NCI-H82 (cell line): ENCODE data around the gene TPI1.
A peak's percentile ranks its signal among the peaks of the same experiment; 100 is the strongest.
"Not testable (repeated sequence)": the region's sequence is repeated elsewhere in the genome, so short reads cannot be mapped to it uniquely, and the experiment has no call there.

Experiments used
- DNase-seq: peaks from one replicate; lab custom pipeline; 2025; lab: John Stamatoyannopoulos, UW

The TPI1 gene

DNA sequence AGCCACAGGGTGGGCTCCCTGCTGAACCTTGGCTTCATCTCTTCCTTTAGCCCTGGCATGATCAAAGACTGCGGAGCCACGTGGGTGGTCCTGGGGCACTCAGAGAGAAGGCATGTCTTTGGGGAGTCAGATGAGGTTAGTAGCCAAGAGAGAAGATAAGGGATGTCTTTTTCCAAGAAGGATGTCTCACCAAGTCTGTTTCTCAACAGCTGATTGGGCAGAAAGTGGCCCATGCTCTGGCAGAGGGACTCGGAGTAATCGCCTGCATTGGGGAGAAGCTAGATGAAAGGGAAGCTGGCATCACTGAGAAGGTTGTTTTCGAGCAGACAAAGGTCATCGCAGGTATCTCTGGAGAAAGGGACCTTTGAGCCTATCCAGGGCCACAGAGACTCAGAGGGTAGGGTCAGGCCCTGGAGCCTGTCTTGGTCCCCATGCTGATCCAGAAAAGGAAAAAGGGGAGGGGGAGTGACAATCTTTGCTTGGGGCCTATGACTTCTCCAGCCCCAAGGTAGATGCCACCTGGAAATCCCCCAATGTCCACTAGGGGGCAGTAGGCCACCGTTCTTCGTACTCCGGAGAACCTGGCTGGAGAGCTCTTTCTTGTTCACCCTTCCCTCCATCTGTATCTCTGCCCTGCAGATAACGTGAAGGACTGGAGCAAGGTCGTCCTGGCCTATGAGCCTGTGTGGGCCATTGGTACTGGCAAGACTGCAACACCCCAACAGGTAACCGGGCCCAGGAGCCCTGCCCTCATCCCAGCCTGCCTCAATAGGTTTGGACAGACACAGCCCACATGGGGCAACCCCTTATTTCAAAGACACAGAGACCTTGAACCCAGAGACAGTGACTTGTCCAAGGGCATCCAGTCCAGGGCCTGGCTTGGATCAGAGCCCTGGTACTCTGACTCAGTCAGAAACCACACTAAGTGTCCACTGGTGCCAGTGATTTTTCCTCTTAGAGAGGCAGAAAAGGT lies 2.0 kb downstream of the TPI1 start:
- peak; percentile 92 for DNase-seq

- DNase-seq, result not testable (repeated sequence)
These were observed 3.0 kb downstream of the TPI1 start for GRCh38 chr12:6870304-6870703.

DNA sequence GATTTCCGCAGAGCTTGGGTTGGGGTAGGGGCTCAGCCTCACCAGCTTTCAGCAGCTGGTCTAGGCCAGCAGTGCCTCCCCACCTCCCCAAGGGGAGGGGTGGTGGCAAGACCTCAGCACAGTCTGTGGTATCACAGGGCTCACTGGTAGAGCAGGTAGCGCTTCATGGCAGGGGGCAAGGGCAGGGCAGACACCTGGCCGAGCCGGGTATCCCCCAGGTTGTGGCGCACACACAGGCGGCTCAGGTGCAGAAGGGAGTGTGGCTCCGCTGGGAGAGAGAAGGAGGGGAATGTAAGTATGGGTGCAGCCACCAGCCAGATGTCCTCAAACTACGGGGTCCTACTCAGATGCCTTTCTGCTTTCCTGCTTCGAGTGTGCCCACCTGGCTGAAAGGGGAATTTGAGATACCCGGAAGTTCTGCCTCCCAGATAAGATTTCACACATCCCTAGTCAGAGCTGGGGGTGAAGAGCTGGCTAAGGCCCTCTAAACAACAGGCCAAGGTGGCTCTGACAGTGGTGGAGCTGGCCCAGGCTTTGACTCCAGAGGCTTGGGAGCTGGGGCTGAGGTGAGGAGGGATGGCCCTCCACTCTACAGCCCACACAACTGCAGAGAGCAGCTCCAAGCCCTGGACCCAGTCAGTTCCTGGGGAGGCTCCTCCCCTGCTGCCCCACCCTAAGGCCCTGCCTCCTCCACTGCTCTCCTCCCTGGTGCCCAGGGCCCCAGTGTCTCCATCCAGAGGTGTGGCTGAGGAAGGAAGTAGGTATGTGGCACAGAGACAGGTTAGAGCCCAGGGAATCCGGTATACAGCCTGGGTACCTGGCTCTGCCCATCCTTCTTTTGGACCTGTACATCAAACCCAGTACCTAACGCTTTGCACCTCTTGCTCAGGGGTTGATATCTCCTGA lies 4.0 kb downstream of the TPI1 start:
- DNase-seq, result peak; percentile 65

GRCh38 chr12:6872073-6873048 lies 5.0 kb downstream of the TPI1 start:
- DNase-seq, result peak; percentile 92

DNA sequence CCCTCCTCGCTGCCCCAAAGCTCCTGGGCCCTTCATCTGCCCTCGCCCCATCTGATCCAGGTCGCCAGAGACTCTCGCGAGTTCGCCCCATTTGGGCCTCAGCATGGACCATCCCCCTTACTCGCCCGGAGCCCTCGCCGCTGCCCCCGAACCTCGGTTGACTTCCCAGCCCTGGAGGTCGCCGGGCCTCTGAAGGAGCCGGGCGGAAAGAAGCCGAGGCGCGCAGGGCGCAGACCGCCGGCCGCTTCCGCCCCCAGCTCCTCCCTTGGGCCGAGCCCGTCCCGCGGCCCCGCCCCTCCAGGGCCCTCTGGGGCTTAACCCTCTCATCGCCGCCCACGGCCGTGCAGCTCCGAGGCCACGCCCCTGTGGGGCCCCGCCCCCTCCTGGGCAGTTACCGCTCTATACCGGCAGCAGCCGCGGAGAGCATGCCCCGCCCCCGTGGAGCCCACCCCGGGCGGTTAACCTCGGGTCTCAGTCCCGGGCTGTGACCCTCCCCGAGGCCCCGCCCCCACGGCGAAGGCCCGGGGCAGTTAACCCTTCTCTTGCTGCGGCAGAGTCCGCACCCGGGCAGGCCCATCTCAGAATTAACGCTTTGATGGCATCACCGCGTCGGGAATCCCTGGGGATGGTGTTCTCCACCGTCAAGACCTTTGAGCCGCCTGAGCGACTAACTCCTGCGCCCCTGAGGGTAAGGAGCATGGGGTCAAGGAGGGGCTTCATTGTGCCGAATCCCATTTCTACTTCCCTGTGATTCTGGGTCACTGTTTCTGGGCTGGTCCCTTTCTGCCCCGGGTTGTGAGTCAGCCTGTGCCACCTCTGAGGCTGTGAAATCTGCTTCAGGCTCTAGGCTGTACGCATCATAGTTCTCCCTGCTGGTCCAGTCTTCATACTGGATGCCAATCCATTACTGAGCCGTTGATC lies 6.0 kb downstream of the TPI1 start, which contains the start of gene SPSB2:
Gene SPSB2 (minus strand): TSS at position 210 of the 921 bp plus-strand sequence. CDS start 402 bp downstream, outside the sequence.
- DNase-seq, result peak; percentile 99

- DNase-seq, result not testable (repeated sequence)
These were observed 6.7 kb downstream of the TPI1 start for GRCh38 chr12:6874015-6874368.

GRCh38 chr12:6879824-6880223 lies 12.5 kb downstream of the TPI1 start:
- not testable (repeated sequence) for DNase-seq

DNA sequence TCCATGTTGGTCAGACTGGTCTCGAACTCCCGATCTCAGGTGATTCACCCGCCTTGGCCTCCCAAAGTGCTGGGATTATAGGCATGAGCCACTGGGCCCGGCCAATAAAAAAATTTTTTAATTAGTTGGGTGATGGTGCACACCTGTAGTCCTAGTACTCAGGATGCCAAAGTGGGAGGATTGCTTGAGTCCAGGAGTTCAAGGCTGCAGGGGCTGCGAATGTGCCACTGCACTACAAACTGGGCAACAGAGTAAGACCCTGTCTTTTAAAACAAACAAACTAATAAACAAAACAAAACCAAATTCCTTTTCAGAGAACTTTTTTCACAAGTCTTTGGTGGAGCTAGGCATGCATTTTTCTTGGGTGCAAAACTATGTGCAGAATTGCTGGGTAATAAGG lies 15.9 kb downstream of the TPI1 start:
- no peak for DNase-seq

- DNase-seq, result no peak
These were observed 16.4 kb downstream of the TPI1 start for GRCh38 chr12:6883683-6884082.

DNA sequence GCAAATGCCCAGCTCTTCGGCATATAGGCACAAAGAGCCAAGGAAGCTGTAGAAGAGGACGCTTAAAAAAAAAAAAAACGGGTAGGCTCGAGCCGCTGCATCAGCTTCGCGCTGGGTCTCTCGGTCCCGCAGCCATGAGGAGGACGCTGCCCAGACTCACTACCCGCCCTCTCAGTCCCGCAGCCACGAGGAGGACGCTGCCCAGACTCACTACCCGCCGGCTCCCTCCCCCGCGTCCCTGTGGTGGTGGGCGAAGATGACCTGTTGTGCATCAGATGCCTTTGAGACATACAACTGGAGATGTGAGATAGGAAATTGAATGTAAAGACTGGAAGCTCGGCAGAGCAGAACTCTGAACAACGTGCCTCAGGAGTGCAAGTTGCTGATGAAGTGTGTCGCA lies 17.2 kb downstream of the TPI1 start:
- no peak for DNase-seq

DNA sequence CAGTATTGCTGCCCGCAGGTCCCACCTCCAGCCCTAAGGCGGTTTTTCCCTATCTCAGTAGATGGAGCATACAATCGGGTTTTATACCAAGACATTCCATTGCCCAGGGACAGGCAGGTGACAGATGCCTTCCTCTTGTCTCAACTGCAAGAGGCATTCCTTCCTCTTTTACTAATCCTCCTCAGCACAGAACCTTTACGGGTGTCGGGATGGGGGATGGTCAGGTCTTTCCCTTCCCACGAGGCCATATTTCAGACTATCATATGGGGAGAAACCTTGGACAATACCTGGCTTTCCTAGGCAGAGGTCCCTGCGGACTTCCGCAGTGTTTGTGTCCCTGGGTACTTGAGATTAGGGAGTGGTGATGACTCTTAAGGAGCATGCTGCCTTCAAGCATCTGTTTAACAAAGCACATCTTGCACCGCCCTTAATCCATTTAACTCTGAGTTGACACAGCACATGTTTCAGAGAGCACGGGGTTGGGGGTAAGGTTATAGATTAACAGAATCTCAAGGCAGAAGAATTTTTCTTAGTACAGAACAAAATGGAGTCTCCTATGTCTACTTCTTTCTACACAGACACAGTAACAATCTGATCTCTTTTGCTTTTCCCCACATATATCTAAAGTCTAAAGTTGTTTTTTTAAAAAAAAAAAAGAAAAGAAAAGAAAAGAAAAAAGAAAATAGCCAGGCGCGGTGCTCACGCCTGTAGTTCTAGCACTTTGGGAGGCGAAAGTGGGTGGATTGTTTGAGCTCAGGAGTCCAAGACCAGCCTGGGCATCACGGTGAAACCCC lies 19.1 kb downstream of the TPI1 start:
- DNase-seq, result peak; percentile 71

GRCh38 chr12:6887460-6887859 lies 20.1 kb downstream of the TPI1 start:
- DNase-seq, result no peak

- DNase-seq, result no peak
These were observed 21.0 kb downstream of the TPI1 start for GRCh38 chr12:6888360-6888759.

DNA sequence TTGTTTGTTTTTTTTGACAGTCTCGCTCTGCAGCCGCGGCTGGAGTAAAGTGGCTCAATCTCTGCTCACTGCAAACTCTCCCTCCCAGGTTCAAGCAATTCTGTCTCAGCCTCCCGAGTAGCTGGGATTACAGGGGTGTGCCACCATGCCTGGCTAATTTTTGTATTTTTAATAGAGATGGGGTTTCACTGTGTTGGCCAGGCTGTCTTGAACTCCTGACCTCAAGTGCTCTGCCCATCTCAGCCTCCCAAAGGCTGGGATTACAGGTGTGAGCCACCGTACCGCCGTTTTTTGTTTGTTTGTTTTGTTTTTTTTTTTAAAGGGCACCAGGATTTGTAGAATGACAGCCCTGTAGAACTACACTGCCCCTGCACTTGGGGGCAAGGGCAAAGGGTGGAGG lies 21.5 kb downstream of the TPI1 start:
- DNase-seq, result not testable (repeated sequence)

- not testable (repeated sequence) for DNase-seq
These were observed 22.6 kb downstream of the TPI1 start for GRCh38 chr12:6889775-6890573.

- peak; percentile 98 for DNase-seq
These were observed 23.7 kb downstream of the TPI1 start for GRCh38 chr12:6890789-6891645.

GRCh38 chr12:6891646-6892001 lies 24.3 kb downstream of the TPI1 start:
- DNase-seq, result no peak

GRCh38 chr12:6892683-6893082 lies 25.4 kb downstream of the TPI1 start:
- not testable (repeated sequence) for DNase-seq
